SKM-1 (cell line): ENCODE data around the gene G6PC1.
"Not testable (repeated sequence)": the region's sequence is repeated elsewhere in the genome, so short reads cannot be mapped to it uniquely, and the experiment has no call there.

Experiments
- DNase-seq: peaks from one replicate; lab custom pipeline; 2025; ENCODE audit not compliant: unreplicated experiment; lab: John Stamatoyannopoulos, UW

Gene G6PC1

GRCh38 chr17:42900460-42901331 lies at the start of gene G6PC1:
Gene G6PC1, plus strand, starts transcription at chr17:42900799. Its CDS starts 78 bp downstream, at chr17:42900877.
- no peak for DNase-seq

- DNase-seq = no peak
Observed at GRCh38 chr17:42850954-42851353, 49.6 kb upstream of the G6PC1 start, which contains the start of gene AOC3. Gene AOC3, plus strand, starts transcription at chr17:42851199. Its CDS starts 145 bp downstream, at chr17:42851344.

- DNase-seq = not testable (repeated sequence)
Observed at GRCh38 chr17:42851371-42852240, 49.0 kb upstream of the G6PC1 start.

GRCh38 chr17:42852351-42852750 lies 48.2 kb upstream of the G6PC1 start:
- DNase-seq = no peak

GRCh38 chr17:42853004-42853403 lies 47.6 kb upstream of the G6PC1 start:
- no peak for DNase-seq

GRCh38 chr17:42853597-42853967 lies 47.0 kb upstream of the G6PC1 start:
- DNase-seq = no peak

- no peak for DNase-seq
Observed at GRCh38 chr17:42853968-42854790, 46.4 kb upstream of the G6PC1 start.

GRCh38 chr17:42855048-42855596 lies 45.5 kb upstream of the G6PC1 start:
- DNase-seq = no peak

- not testable (repeated sequence) for DNase-seq
Observed at GRCh38 chr17:42856093-42856492, 44.5 kb upstream of the G6PC1 start.

- not testable (repeated sequence) for DNase-seq
Observed at GRCh38 chr17:42856516-42856915, 44.1 kb upstream of the G6PC1 start.

- no peak for DNase-seq
Observed at GRCh38 chr17:42857389-42857788, 43.2 kb upstream of the G6PC1 start.

- DNase-seq = no peak
Observed at GRCh38 chr17:42865638-42866094, 34.9 kb upstream of the G6PC1 start.

- DNase-seq = no peak
Observed at GRCh38 chr17:42866216-42866615, 34.4 kb upstream of the G6PC1 start.

GRCh38 chr17:42866631-42867575 lies 33.7 kb upstream of the G6PC1 start:
- DNase-seq = no peak

GRCh38 chr17:42867694-42868261 lies 32.8 kb upstream of the G6PC1 start:
- DNase-seq = not testable (repeated sequence)

GRCh38 chr17:42868338-42868737 lies 32.3 kb upstream of the G6PC1 start:
- no peak for DNase-seq

- DNase-seq = no peak
Observed at GRCh38 chr17:42871647-42872046, 29.0 kb upstream of the G6PC1 start.

- DNase-seq = no peak
Observed at GRCh38 chr17:42872251-42872965, 28.2 kb upstream of the G6PC1 start.
